Measurements from ENCODE around the gene FAM200C.

GRCh38 chr5:160371294-160371693 lies 28.6 kb downstream of the FAM200C start:
- TF ChIP-seq, protein P1, sequence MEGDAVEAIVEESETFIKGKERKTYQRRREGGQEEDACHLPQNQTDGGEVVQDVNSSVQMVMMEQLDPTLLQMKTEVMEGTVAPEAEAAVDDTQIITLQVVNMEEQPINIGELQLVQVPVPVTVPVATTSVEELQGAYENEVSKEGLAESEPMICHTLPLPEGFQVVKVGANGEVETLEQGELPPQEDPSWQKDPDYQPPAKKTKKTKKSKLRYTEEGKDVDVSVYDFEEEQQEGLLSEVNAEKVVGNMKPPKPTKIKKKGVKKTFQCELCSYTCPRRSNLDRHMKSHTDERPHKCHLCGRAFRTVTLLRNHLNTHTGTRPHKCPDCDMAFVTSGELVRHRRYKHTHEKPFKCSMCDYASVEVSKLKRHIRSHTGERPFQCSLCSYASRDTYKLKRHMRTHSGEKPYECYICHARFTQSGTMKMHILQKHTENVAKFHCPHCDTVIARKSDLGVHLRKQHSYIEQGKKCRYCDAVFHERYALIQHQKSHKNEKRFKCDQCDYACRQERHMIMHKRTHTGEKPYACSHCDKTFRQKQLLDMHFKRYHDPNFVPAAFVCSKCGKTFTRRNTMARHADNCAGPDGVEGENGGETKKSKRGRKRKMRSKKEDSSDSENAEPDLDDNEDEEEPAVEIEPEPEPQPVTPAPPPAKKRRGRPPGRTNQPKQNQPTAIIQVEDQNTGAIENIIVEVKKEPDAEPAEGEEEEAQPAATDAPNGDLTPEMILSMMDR (IDR thresholded peaks at IDR 0.05 in 2 of 3, conservative IDR thresholded peaks at IDR 0.05 in 1 of 3; ENCODE audit: insufficient read depth in 2 of 3, low read depth in 1 of 3, low read length in 3 of 3) = no peak
- TF ChIP-seq SUPT5H (IDR thresholded peaks at IDR 0.05) (no peak), FOXA3 (CRISPR knock-in tag; conservative IDR thresholded peaks at IDR 0.05 in 1 of 2, IDR thresholded peaks at IDR 0.05 in 1 of 2) (no peak), ZC3H4 (CRISPR knock-in tag; IDR thresholded peaks at IDR 0.05; ENCODE audit: borderline replicate concordance) (no peak), MLX (CRISPR knock-in tag; conservative IDR thresholded peaks at IDR 0.05) (no peak)
- TF ChIP-seq, protein P2, sequence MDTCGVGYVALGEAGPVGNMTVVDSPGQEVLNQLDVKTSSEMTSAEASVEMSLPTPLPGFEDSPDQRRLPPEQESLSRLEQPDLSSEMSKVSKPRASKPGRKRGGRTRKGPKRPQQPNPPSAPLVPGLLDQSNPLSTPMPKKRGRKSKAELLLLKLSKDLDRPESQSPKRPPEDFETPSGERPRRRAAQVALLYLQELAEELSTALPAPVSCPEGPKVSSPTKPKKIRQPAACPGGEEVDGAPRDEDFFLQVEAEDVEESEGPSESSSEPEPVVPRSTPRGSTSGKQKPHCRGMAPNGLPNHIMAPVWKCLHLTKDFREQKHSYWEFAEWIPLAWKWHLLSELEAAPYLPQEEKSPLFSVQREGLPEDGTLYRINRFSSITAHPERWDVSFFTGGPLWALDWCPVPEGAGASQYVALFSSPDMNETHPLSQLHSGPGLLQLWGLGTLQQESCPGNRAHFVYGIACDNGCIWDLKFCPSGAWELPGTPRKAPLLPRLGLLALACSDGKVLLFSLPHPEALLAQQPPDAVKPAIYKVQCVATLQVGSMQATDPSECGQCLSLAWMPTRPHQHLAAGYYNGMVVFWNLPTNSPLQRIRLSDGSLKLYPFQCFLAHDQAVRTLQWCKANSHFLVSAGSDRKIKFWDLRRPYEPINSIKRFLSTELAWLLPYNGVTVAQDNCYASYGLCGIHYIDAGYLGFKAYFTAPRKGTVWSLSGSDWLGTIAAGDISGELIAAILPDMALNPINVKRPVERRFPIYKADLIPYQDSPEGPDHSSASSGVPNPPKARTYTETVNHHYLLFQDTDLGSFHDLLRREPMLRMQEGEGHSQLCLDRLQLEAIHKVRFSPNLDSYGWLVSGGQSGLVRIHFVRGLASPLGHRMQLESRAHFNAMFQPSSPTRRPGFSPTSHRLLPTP (IDR thresholded peaks at IDR 0.05; ENCODE audit: borderline replicate concordance, extremely low read depth, insufficient read length) = no peak

Data from K562 (cell line).